Endothelial cell of umbilical vein (primary cell): ENCODE data around the gene IP6K1. TPM values are rescaled to one million over a fixed set of nuclear protein-coding genes. Genes with fewer than 3 reads are reported as not detected.

Experiments used
- BruUV-seq: library from RNA; stranded (reverse); fragments of 400-500 nt; replicated peaks from 2 replicates; lab custom pipeline; 2021; lab: Mats Ljungman, UMichigan
- CTCF ChIA-PET: fragments of 300-600, 350-600 bp; sonication (Branson Sonifier 250); formaldehyde crosslinking; loops from one replicate; lab custom pipeline; 2021; ENCODE audit warnings: antibody characterized with exemption, inconsistent platforms; lab: Charles Lee
- POLR2A ChIA-PET: fragments of 300-600, 350-600 bp; sonication (Branson Sonifier 250); formaldehyde crosslinking; loops from one replicate; lab custom pipeline; 2021; ENCODE audit warnings: antibody characterized with exemption, inconsistent platforms; lab: Charles Lee
- DNase-seq: peaks from one replicate; pipeline ENCODE4 v3.0.0-alpha.2; 2011; ENCODE audit warnings: low read depth, low spot score
- FAIRE-seq: peaks from 2 replicates; lab custom pipeline; 2011; peaks lifted over from hg19 to GRCh38; lab: Jason Lieb, UNC
- H2AFZ ChIP-seq: 2 replicates; pipeline ENCODE4 v1.6.0; 2012; ENCODE audit warnings: low read depth, low read length, control low read depth, inconsistent platforms
- H3K27ac ChIP-seq: 2 replicates; pipeline ENCODE4 v1.5.1; 2011; ENCODE audit warnings: low read depth, mild to moderate bottlenecking, control low read depth, low read length, moderate library complexity; ENCODE audit not compliant: insufficient read depth
- H3K27me3 ChIP-seq, 2 experiments: 2 replicates each; pipeline versions ENCODE4 v1.6.0 to v1.6.1; 2011; ENCODE audit warnings: low read length in 2 of 2, mixed read lengths in 1 of 2; ENCODE audit not compliant: control insufficient read depth in 2 of 2, insufficient read depth in 2 of 2
- H3K36me3 ChIP-seq, 2 experiments: 2 replicates in 1 of 2; 3 replicates in 1 of 2; pipeline ENCODE4 v1.5.1; 2011; ENCODE audit warnings: low read length in 2 of 2, mild to moderate bottlenecking in 1 of 2, moderate library complexity in 1 of 2; ENCODE audit not compliant: control insufficient read depth in 2 of 2, insufficient read depth in 2 of 2; ENCODE audit errors: extremely low read depth in 1 of 2
- H3K4me1 ChIP-seq: 3 replicates; pipeline ENCODE4 v1.5.1; 2011; ENCODE audit warnings: mild to moderate bottlenecking, low read length; ENCODE audit not compliant: control insufficient read depth, insufficient read depth; ENCODE audit errors: extremely low read depth
- H3K4me2 ChIP-seq: 2 replicates; pipeline ENCODE4 v1.6.1; 2011; ENCODE audit warnings: low read length, control low read depth, mixed read lengths; ENCODE audit not compliant: insufficient read depth
- H3K4me3 ChIP-seq, 3 experiments: fragments of 200-600 bp in 1 of 3; sonication (generic), shearing (Covaris generic) in 1 of 3; replicated peaks in 1 of 3; 2 replicates each; pipeline ENCODE4 v1.5.1; 2011 to 2016; ENCODE audit warnings: control low read depth in 3 of 3, low read length in 3 of 3, mild to moderate bottlenecking in 2 of 3, inconsistent platforms in 1 of 3, low read depth in 1 of 3, moderate library complexity in 1 of 3; ENCODE audit not compliant: insufficient read depth in 1 of 3
- H3K79me2 ChIP-seq: 2 replicates; pipeline ENCODE4 v1.6.0; 2012; ENCODE audit warnings: low read length, inconsistent platforms; ENCODE audit not compliant: control insufficient read depth, insufficient read depth
- H3K9ac ChIP-seq: replicated peaks from 2 replicates; pipeline ENCODE3; 2011; ENCODE audit warnings: low read length, control low read depth; ENCODE audit not compliant: insufficient read depth; ENCODE audit errors: extremely low read depth
- H3K9me1 ChIP-seq: replicated peaks from 3 replicates; pipeline ENCODE4 v1.6.0; 2011; ENCODE audit warnings: mild to moderate bottlenecking, low read length; ENCODE audit not compliant: control insufficient read depth, insufficient read depth; ENCODE audit errors: extremely low read depth
- H3K9me3 ChIP-seq: replicated peaks from 2 replicates; pipeline ENCODE4 v1.5.1; 2012; ENCODE audit warnings: low read length, inconsistent platforms; ENCODE audit not compliant: control insufficient read depth, insufficient read depth
- H4K20me1 ChIP-seq: replicated peaks from 2 replicates; pipeline ENCODE3; 2011; ENCODE audit warnings: mild to moderate bottlenecking, low read length; ENCODE audit not compliant: control insufficient read depth, insufficient read depth; ENCODE audit errors: extremely low read depth
- CTCF ChIP-seq, 2 donors: IDR thresholded peaks; 1 replicate in 1 of 2; 2 replicates in 1 of 2; pipeline ENCODE4 v1.5.1; 2011; ENCODE audit warnings: low read length in 2 of 2, mild to moderate bottlenecking in 2 of 2, moderate library complexity in 2 of 2, control low read depth in 1 of 2, inconsistent platforms in 1 of 2, low read depth in 1 of 2; ENCODE audit not compliant: insufficient read depth in 1 of 2; ENCODE audit errors: extremely low read depth in 1 of 2
- EZH2 ChIP-seq: IDR thresholded peaks from 2 replicates; pipeline ENCODE4 v1.6.1; 2012; ENCODE audit warnings: borderline replicate concordance, low read depth, mild to moderate bottlenecking, moderate library complexity, low read length, inconsistent platforms; ENCODE audit not compliant: severe bottlenecking
- FOS ChIP-seq: IDR thresholded peaks from 2 replicates; pipeline ENCODE4 v1.6.1; 2011; ENCODE audit warnings: mild to moderate bottlenecking, low read length, moderate library complexity, borderline replicate concordance; ENCODE audit not compliant: insufficient read depth
- GATA2 ChIP-seq: IDR thresholded peaks from 2 replicates; pipeline ENCODE4 v1.7.0; 2011; ENCODE audit warnings: low read depth, mild to moderate bottlenecking, moderate library complexity, mixed read lengths, low read length; ENCODE audit not compliant: insufficient read length, insufficient read depth
- JUN ChIP-seq: IDR thresholded peaks from 2 replicates; pipeline ENCODE4 v1.6.1; 2011; ENCODE audit warnings: borderline replicate concordance, low read depth; ENCODE audit not compliant: insufficient read length, insufficient read depth
- MAX ChIP-seq: IDR thresholded peaks from 2 replicates; pipeline ENCODE4 v1.6.1; 2011; ENCODE audit not compliant: insufficient read depth, insufficient read length
- MYC ChIP-seq: IDR thresholded peaks from one replicate; pipeline ENCODE4 v1.6.1; 2011; ENCODE audit warnings: mild to moderate bottlenecking, low read depth, low read length
- POLR2A ChIP-seq: IDR thresholded peaks from 2 replicates; pipeline ENCODE4 v1.6.1; 2012; ENCODE audit warnings: low read depth, mild to moderate bottlenecking, control low read depth, low read length
- POLR2AphosphoS5 ChIP-seq: IDR thresholded peaks from 2 replicates; pipeline ENCODE4 v1.6.1; 2012; ENCODE audit warnings: low read depth, mild to moderate bottlenecking, control low read depth, low read length, moderate library complexity; ENCODE audit not compliant: insufficient read depth
- dilution Hi-C: fragments of 300-500 bp; cut with MboI; formaldehyde crosslinking; loops from one replicate; pipeline ENCODE4 v1.15.0; 2019; ENCODE audit warnings: low sequenced_read_pairs; ENCODE audit not compliant: extremely low pct_ligation_motif_present
- intact Hi-C: fragments of 100-400 bp; cut with micrococcal nuclease; formaldehyde crosslinking; loops from one replicate; pipeline ENCODE4 v1.10.0; 2022
- polyA plus RNA-seq, 4 experiments: library from polyadenylated mRNA; depleted of rRNA in 3 of 4; stranded (reverse) in 3 of 4; unstranded in 1 of 4; fragments of >200 nt; gene quantifications; 2 replicates each; pipeline versions ENCODE4 v1.2.1 to v1.2.3, GENCODE V29; 2011 to 2012; ENCODE audit warnings: missing spikeins in 1 of 4
- total RNA-seq: library from RNA; stranded (reverse); gene quantifications from 2 replicates; pipeline ENCODE4 v1.2.3, GENCODE V29; 2021

Gene IP6K1
- total and polyA plus RNA-seq, 2 donors (not counting 3 experiments of a cell fraction or from before 2014, with no cell fraction given): 42.7 to 60.8 TPM

- no peaks in the 10 kb centered on the region for H3K9me1 ChIP-seq
- no peak overlapping the region for H3K9ac ChIP-seq
- DNase-seq (peak; percentile 28), FAIRE-seq (no peak)
- no peak overlapping the region for H3K27ac ChIP-seq
- no peaks in the 10 kb centered on the region for H3K9me3 ChIP-seq
- H4K20me1 ChIP-seq: no peaks in the 10 kb centered on the region
- TF ChIP-seq MAX (no peak), JUN (no peak), MYC (no peak), POLR2AphosphoS5 (no peak), EZH2 (no peak), CTCF (IDR thresholded peaks at IDR 0.05; ENCODE audit: extremely low read depth in 1 of 2, insufficient read depth in 1 of 2, low read depth in 1 of 2, low read length in 2 of 2) (no peak), POLR2A (no peak), GATA2 (no peak), FOS (no peak)
- POLR2A ChIA-PET: no interaction called here
- no peaks in the 10 kb centered on the region for H3K27me3 ChIP-seq
- no peak overlapping the region for H2AFZ ChIP-seq
- CTCF ChIA-PET: interaction anchor here (0.7 to 2.5 kb wide), 10 partner anchors 10 to 187 kb away, joined by 3 to 14 read pairs (median 6); partner anchors contain the start of gene INKA1
- no TSS peak for BruUV-seq
- intact Hi-C loops: loop anchor here (2.0 kb wide), 3 partner anchors 84 to 188 kb away; partner anchors contain the start of gene INKA1
- dilution Hi-C loops: no loop called here
- peaks cover 3 to 17% of the 10 kb centered on the region in 2 experiments for H3K36me3 ChIP-seq
- peaks cover 12% of the 10 kb centered on the region for H3K4me1 ChIP-seq
- peaks cover 13% of the 10 kb centered on the region for H3K79me2 ChIP-seq
- peak overlapping the region; percentile 4 for H3K4me2 ChIP-seq
- peak overlapping the region in 1 of 3 experiments; percentile 42 for H3K4me3 ChIP-seq
These were observed 67.5 kb downstream of the IP6K1 start for GRCh38 chr3:49718858-49719213.
